Testis (tissue), 3 donors: Measurements from ENCODE around the gene SPIN1. TPM values are rescaled to one million over a fixed set of nuclear protein-coding genes. Genes with fewer than 3 reads are reported as not detected.

ENCODE experiments used
- DNase-seq: peaks from one replicate; pipeline ENCODE4 v3.0.0-alpha.2; 2019
- H3K27ac ChIP-seq, 2 donors: fragments of 200-600 bp; sonication (generic); one replicate each; pipeline ENCODE4 v1.5.1; 2019
- H3K27me3 ChIP-seq: fragments of 200-600 bp; sonication (generic); one replicate; pipeline ENCODE4 v1.5.1; 2019
- H3K36me3 ChIP-seq: fragments of 200-600 bp; sonication (generic); one replicate; pipeline ENCODE4 v1.5.1; 2017; ENCODE audit warnings: low read depth; ENCODE audit errors: missing control alignments
- H3K4me1 ChIP-seq: fragments of 200-600 bp; sonication (generic); one replicate; pipeline ENCODE4 v1.5.1; 2019
- H3K4me3 ChIP-seq, 2 donors: fragments of 200-600 bp; sonication (generic); one replicate each; pipeline ENCODE4 v1.5.1; 2017 to 2019
- H3K9me3 ChIP-seq: fragments of 200-600 bp; sonication (generic); one replicate; pipeline ENCODE4 v1.5.1; 2017
- CTCF ChIP-seq, 3 experiments: fragments of 450-650 bp in 2 of 3; fragments of 200-600 bp in 1 of 3; sonication (generic) in 1 of 3; IDR thresholded peaks; one replicate each; pipeline ENCODE4 v1.5.1; 2016 to 2019; ENCODE audit warnings: antibody characterized with exemption in 3 of 3, mild to moderate bottlenecking in 2 of 3, moderate library complexity in 1 of 3
- POLR2A ChIP-seq: fragments of 450-650 bp; IDR thresholded peaks from one replicate; pipeline ENCODE4 v1.6.1; 2017; ENCODE audit warnings: antibody characterized with exemption, mild to moderate bottlenecking, moderate library complexity
- WGBS, 2 donors: methylation state at CpG; one replicate each; pipeline ENCODE4 v1.1.5; 2018; 5-methylcytosine and 5-hydroxymethylcytosine counted together
- intact Hi-C: fragments of 100-400 bp; cut with DNase I; formaldehyde crosslinking; loops from one replicate; pipeline ENCODE4 v1.15.1; 2023; ENCODE audit warnings: low total_unique reads
- polyA plus RNA-seq: library from polyadenylated mRNA; stranded (reverse); fragments of 350-450 nt; fragmentation: Illumina TruSeq; extraction: RNeasy Lipid Tissue Mini Kit (QIAGEN cat#74804); gene quantifications from one replicate; pipeline ENCODE4 v1.2.3, GENCODE V29; 2014; ENCODE audit warnings: low read depth, low replicate concordance; ENCODE audit not compliant: insufficient read depth
- total RNA-seq, 2 donors: library from RNA; depleted of rRNA; stranded (reverse); fragments of >200 nt; gene quantifications; one replicate each; pipeline ENCODE4 v1.2.3, GENCODE V29; 2016

Gene SPIN1
- total and polyA plus RNA-seq, 3 donors from 2014 or later: 93.7 to 139 (median 119) TPM

GRCh38 chr9:88391921-88392320 lies 3.7 kb downstream of the SPIN1 start:
- peak overlapping the region; percentile 9 to 22 for H3K27ac ChIP-seq
- H3K4me1 ChIP-seq: peaks cover 24% of the 10 kb centered on the region
- H3K9me3 ChIP-seq: no peaks in the 10 kb centered on the region
- intact Hi-C loops: no loop called here
- DNase-seq: no peak
- TF ChIP-seq POLR2A: no peak
- no peak for TF ChIP-seq CTCF (IDR thresholded peaks at IDR 0.05)
- H3K36me3 ChIP-seq: no peaks in the 10 kb centered on the region
- H3K4me3 ChIP-seq: no peak overlapping the region
- 46 to 54% methylated on average over 3 of the region's 3 CpGs for WGBS, 2 donors
- no peaks in the 10 kb centered on the region for H3K27me3 ChIP-seq

GRCh38 chr9:88392549-88392948 lies 4.3 kb downstream of the SPIN1 start:
- Histone ChIP-seq H3K9me3 (no peaks in the 10 kb centered on the region), H3K27me3 (no peaks in the 10 kb centered on the region), H3K4me3 (no peak overlapping the region), H3K27ac (peak overlapping the region in 1 of 2 donors; percentile 9), H3K4me1 (peaks cover 24% of the 10 kb centered on the region), H3K36me3 (no peaks in the 10 kb centered on the region)
- WGBS, 2 donors: 52 to 53% methylated on average over 1 of the region's 1 CpG
- no peak for DNase-seq
- no peak for TF ChIP-seq CTCF (IDR thresholded peaks at IDR 0.05)
- TF ChIP-seq POLR2A: no peak
- intact Hi-C loops: no loop called here

GRCh38 chr9:88396836-88397577 lies 8.8 kb downstream of the SPIN1 start:
- 63 to 72% methylated on average over 3 of the region's 3 CpGs for WGBS, 2 donors
- intact Hi-C loops: no loop called here
- Histone ChIP-seq H3K27me3 (no peaks in the 10 kb centered on the region), H3K9me3 (no peaks in the 10 kb centered on the region), H3K36me3 (no peaks in the 10 kb centered on the region), H3K4me1 (peaks cover 8% of the 10 kb centered on the region), H3K4me3 (no peak overlapping the region), H3K27ac (no peak overlapping the region)
- DNase-seq: no peak
- TF ChIP-seq POLR2A: no peak

- H3K9me3 ChIP-seq: no peaks in the 10 kb centered on the region
- no peak overlapping the region for H3K4me3 ChIP-seq
- H3K36me3 ChIP-seq: no peaks in the 10 kb centered on the region
- 81 to 87% methylated on average over 5 of the region's 5 CpGs for WGBS, 2 donors
- no peaks in the 10 kb centered on the region for H3K4me1 ChIP-seq
- H3K27me3 ChIP-seq: no peaks in the 10 kb centered on the region
- TF ChIP-seq CTCF (IDR thresholded peaks at IDR 0.05) (no peak), POLR2A (no peak)
- no peak overlapping the region for H3K27ac ChIP-seq
- intact Hi-C loops: no loop called here
- no peak for DNase-seq
These were observed 9.8 kb downstream of the SPIN1 start for GRCh38 chr9:88398016-88398415.

- Histone ChIP-seq H3K36me3 (no peaks in the 10 kb centered on the region), H3K4me3 (no peak overlapping the region), H3K27ac (no peak overlapping the region), H3K27me3 (no peaks in the 10 kb centered on the region), H3K9me3 (no peaks in the 10 kb centered on the region), H3K4me1 (no peaks in the 10 kb centered on the region)
- intact Hi-C loops: no loop called here
- TF ChIP-seq POLR2A (no peak), CTCF (IDR thresholded peaks at IDR 0.05) (no peak)
- WGBS, 2 donors: 41 to 43% methylated on average over 3 of the region's 3 CpGs
- no peak for DNase-seq
These were observed 11.7 kb downstream of the SPIN1 start for GRCh38 chr9:88399966-88400365.
